GM10266 (cell line): ENCODE data around the gene UHMK1.

Source experiments
- DNase-seq: peaks from one replicate; pipeline ENCODE4 v3.0.0; 2012; ENCODE audit errors: extremely low spot score
- CTCF ChIP-seq: IDR thresholded peaks from 2 replicates; pipeline ENCODE4 v1.5.1; 2012; ENCODE audit warnings: mild to moderate bottlenecking, low read depth; ENCODE audit not compliant: control insufficient read depth, insufficient read depth; ENCODE audit errors: missing control alignments

UHMK1 gene

GRCh38 chr1:162530988-162531319 lies 33.3 kb downstream of the UHMK1 start:
- no peak for TF ChIP-seq CTCF
- no peak for DNase-seq

- no peak for DNase-seq
- no peak for TF ChIP-seq CTCF
These were observed 37.9 kb downstream of the UHMK1 start for GRCh38 chr1:162535501-162535900.

- TF ChIP-seq CTCF, result no peak
- DNase-seq, result no peak
These were observed 38.9 kb downstream of the UHMK1 start for GRCh38 chr1:162536511-162536910.

- no peak for TF ChIP-seq CTCF
- DNase-seq, result no peak
These were observed 39.6 kb downstream of the UHMK1 start for GRCh38 chr1:162537216-162537615.

- no peak for TF ChIP-seq CTCF
- no peak for DNase-seq
These were observed 41.3 kb downstream of the UHMK1 start for GRCh38 chr1:162538815-162539431.

- TF ChIP-seq CTCF, result no peak
- DNase-seq, result no peak
These were observed 44.1 kb downstream of the UHMK1 start for GRCh38 chr1:162541619-162542141.

GRCh38 chr1:162543228-162543627 lies 45.6 kb downstream of the UHMK1 start:
- no peak for TF ChIP-seq CTCF
- DNase-seq, result no peak
